ENCODE data around the gene PPEF2. TPM values are rescaled to one million over a fixed set of nuclear protein-coding genes. Genes with fewer than 3 reads are reported as not detected.
"Not testable (repeated sequence)": the region's sequence is repeated elsewhere in the genome, so short reads cannot be mapped to it uniquely, and the experiment has no call there.

The PPEF2 gene
- total and polyA plus RNA-seq, 10 donors, result 0.06 to 3.4 (median 0.16) TPM; not detected in 2

DNA sequence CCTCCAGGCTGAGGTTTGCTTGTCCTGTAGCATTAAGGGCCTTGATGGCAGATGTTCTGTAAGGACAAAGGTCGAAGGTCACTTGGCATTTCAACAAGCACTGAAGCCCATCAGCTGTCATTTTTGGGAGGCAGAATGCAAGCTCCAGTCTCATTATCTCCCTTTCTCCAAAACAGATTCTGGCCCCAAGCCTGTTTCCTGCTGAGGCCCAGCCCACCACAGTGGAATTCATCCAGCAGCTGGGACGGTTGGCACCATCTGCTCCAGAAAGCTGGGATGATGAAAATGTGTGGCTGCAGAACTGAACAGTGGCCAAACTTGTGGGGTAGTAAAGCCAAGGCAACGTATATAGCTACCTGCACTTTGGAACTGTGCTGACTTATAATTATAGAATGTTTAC is 17.7 kb upstream of the PPEF2 start:
- 65 to 85% (median 73%) methylated on average over 3 of the region's 3 CpGs for WGBS, 5 donors
- Histone ChIP-seq H3K4me1 (peaks cover 0 to 9% (median 0%) of the 10 kb centered on the region in 6 donors), H3K36me3 (peaks cover 0 to 95% (median 74%) of the 10 kb centered on the region in 6 donors), H3K9me3 (no peaks in the 10 kb centered on the region), H3K4me3 (no peak overlapping the region), H3K27me3 (replicated peaks in 1 of 7) (no peaks in the 10 kb centered on the region), H3K27ac (no peak overlapping the region)
- no peak for DNase-seq
- intact Hi-C loops (cut with DNase I; ENCODE audit: low total_unique reads), result no loop called here
- TF ChIP-seq POLR2A (IDR thresholded peaks at IDR 0.05), result no peak
- no peak for TF ChIP-seq POLR2AphosphoS5 (IDR thresholded peaks at IDR 0.05)
- TF ChIP-seq, protein P1, sequence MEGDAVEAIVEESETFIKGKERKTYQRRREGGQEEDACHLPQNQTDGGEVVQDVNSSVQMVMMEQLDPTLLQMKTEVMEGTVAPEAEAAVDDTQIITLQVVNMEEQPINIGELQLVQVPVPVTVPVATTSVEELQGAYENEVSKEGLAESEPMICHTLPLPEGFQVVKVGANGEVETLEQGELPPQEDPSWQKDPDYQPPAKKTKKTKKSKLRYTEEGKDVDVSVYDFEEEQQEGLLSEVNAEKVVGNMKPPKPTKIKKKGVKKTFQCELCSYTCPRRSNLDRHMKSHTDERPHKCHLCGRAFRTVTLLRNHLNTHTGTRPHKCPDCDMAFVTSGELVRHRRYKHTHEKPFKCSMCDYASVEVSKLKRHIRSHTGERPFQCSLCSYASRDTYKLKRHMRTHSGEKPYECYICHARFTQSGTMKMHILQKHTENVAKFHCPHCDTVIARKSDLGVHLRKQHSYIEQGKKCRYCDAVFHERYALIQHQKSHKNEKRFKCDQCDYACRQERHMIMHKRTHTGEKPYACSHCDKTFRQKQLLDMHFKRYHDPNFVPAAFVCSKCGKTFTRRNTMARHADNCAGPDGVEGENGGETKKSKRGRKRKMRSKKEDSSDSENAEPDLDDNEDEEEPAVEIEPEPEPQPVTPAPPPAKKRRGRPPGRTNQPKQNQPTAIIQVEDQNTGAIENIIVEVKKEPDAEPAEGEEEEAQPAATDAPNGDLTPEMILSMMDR (IDR thresholded peaks at IDR 0.05 in 8 of 11, conservative IDR thresholded peaks at IDR 0.05 in 3 of 11), result no peak

DNA sequence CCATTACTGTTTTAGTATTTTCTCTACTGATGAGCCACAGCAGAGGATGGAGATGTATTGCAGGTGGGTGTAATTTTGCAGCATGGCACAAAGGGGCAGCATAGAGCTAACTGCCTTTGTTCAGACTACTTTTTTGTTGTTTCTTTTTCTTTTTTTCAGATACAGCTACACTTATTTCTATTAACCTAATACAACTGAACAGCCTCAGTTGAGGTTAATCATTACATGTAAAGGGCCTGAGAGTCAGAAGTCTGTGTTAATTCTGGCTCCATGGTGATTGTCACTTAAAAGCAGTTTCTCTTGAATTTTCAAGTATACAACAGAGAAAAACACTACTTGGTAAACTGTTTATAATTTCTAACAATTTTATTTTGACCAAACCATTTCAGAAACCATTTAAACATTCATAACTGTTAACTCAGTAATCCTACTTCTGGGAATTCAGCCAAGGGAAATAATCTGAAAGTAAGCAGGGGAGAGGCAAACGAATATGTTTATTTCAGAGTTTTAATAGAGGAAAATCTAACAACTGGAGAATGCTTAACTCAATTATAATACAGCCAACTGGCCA is 13.9 kb upstream of the PPEF2 start:
- no peaks in the 10 kb centered on the region for H3K9me3 ChIP-seq
- no peak for DNase-seq
- H3K4me3 ChIP-seq, result no peak overlapping the region
- no peaks in the 10 kb centered on the region for H3K27me3 ChIP-seq (replicated peaks in 1 of 7)
- H3K36me3 ChIP-seq, result peaks cover 0 to 88% (median 46%) of the 10 kb centered on the region in 6 donors
- TF ChIP-seq POLR2A (IDR thresholded peaks at IDR 0.05) (no peak), POLR2AphosphoS5 (IDR thresholded peaks at IDR 0.05) (no peak)
- TF ChIP-seq, protein P1 (IDR thresholded peaks at IDR 0.05 in 8 of 11, conservative IDR thresholded peaks at IDR 0.05 in 3 of 11), result peak; percentile 34 to 76 (median 66)
- 51 to 88% (median 66%) methylated on average over 1 of the region's 1 CpG for WGBS, 5 donors
- peak overlapping the region in 1 of 8 donors; percentile 38 for H3K27ac ChIP-seq
- peaks cover 0 to 9% (median 0%) of the 10 kb centered on the region in 6 donors for H3K4me1 ChIP-seq
- intact Hi-C loops (cut with DNase I; ENCODE audit: low total_unique reads), result no loop called here

DNA sequence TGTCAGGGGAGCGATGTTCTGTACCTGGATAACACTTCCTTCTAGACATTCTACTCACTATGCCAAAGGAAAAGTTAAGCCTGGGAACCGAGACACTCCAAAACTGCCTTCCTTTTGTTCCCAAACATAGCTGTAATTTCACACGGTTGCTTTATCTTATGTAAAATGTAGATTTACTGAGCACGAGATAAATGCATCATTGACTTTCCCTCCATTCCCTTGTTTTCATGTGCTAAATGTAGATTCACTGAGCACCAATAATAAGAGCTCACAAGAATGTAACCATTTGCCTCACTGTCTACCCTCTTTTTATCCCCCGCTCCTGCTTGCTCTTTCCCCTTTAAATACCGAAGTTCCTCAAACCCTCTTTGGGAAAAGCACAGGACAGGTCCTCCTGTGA is 10.7 kb upstream of the PPEF2 start:
- intact Hi-C loops (cut with DNase I; ENCODE audit: low total_unique reads), result no loop called here
- peaks cover 0 to 63% (median 16%) of the 10 kb centered on the region in 6 donors for H3K36me3 ChIP-seq
- no peak overlapping the region for H3K27ac ChIP-seq
- 76 to 80% (median 77%) methylated on average over 6 of the region's 6 CpGs for WGBS, 5 donors
- H3K9me3 ChIP-seq, result peaks cover 0 to 4% (median 0%) of the 10 kb centered on the region in 8 donors
- no peak for TF ChIP-seq POLR2AphosphoS5 (IDR thresholded peaks at IDR 0.05)
- no peak for TF ChIP-seq POLR2A (IDR thresholded peaks at IDR 0.05)
- TF ChIP-seq, protein P1 (IDR thresholded peaks at IDR 0.05 in 8 of 11, conservative IDR thresholded peaks at IDR 0.05 in 3 of 11), result no peak
- no peak for DNase-seq
- no peaks in the 10 kb centered on the region for H3K27me3 ChIP-seq (replicated peaks in 1 of 7)
- H3K4me1 ChIP-seq, result peaks cover 0 to 21% (median 4%) of the 10 kb centered on the region in 6 donors
- H3K4me3 ChIP-seq, result no peak overlapping the region

DNA sequence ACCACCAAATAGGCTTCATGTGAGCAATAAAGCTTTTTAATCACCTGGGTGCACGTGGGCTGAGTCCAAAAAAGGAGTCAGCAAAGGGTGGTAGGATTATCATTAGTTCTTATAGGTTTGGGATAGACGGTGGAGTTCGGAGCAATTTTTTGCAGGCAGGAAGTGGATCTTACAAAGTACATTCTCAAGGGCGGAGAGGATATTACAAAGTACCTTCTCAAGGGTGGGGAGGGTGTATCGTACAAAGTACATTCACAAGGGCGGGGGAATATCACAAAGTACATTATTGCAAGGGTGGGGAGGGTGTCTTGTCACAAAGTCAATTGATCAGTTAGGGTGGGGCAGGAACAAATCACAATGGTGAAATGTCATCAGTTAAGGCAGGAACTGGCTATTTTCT is 8.6 kb upstream of the PPEF2 start:
- H3K27ac ChIP-seq; intact Hi-C loops (cut with DNase I; ENCODE audit: low total_unique reads); H3K27me3 ChIP-seq (replicated peaks in 1 of 7); H3K4me3 ChIP-seq; H3K9me3 ChIP-seq; DNase-seq: not testable (repeated sequence)
- Histone ChIP-seq H3K4me1 (peaks cover 0 to 18% (median 7%) of the 10 kb centered on the region in 6 donors), H3K36me3 (peaks cover 0 to 47% (median 5%) of the 10 kb centered on the region in 6 donors)
- 80 to 90% (median 87%) methylated on average over 6 of the region's 6 CpGs for WGBS, 5 donors
